ENCODE results near the gene FAM120B. TPM values are rescaled to one million over a fixed set of nuclear protein-coding genes. Genes with fewer than 3 reads are reported as not detected.

The FAM120B gene
- total and polyA plus RNA-seq, 4 donors: 5.5 to 38.5 (median 20.4) TPM

- no peak overlapping the region for H3K4me3 ChIP-seq (ENCODE audit: low read length in 2 of 2)
- WGBS, 2 donors: 1 to 2% methylated on average over 15 of the region's 15 CpGs
- intact Hi-C loops (cut with DNase I): no loop called here
These were observed 131.8 kb downstream of the FAM120B start for GRCh38 chr6:170438402-170438753.

GRCh38 chr6:170438861-170439260 lies 132.3 kb downstream of the FAM120B start:
- H3K4me1 ChIP-seq (ENCODE audit: control insufficient read depth in 1 of 2, insufficient read depth in 2 of 2, low read length in 2 of 2): no peaks in the 10 kb centered on the region
- intact Hi-C loops (cut with DNase I): no loop called here
- no peak for DNase-seq
- peaks cover 3% of the 10 kb centered on the region for H3K9me3 ChIP-seq (ENCODE audit: control insufficient read depth, low read length)
- H3K27ac ChIP-seq (ENCODE audit: low read depth in 1 of 2, low read length in 2 of 2): no peak overlapping the region
- no peak for ATAC-seq (ENCODE audit: low FRiP score)
- H3K4me3 ChIP-seq (ENCODE audit: low read length in 2 of 2): no peak overlapping the region
- H3K27me3 ChIP-seq (ENCODE audit: control insufficient read depth in 1 of 2, insufficient read depth in 2 of 2, low read length in 1 of 2): no peaks in the 10 kb centered on the region
- H3K36me3 ChIP-seq (ENCODE audit: control insufficient read depth in 1 of 2, insufficient read depth in 2 of 2, low read length in 1 of 2): no peaks in the 10 kb centered on the region

More at GRCh38 chr6:170438402-170438753, 131.8 kb downstream of the FAM120B start:
- ATAC-seq (ENCODE audit: low FRiP score): peak; percentile 77
- no peaks in the 10 kb centered on the region for H3K4me1 ChIP-seq (ENCODE audit: control insufficient read depth in 1 of 2, insufficient read depth in 2 of 2, low read length in 2 of 2)
- no peaks in the 10 kb centered on the region for H3K36me3 ChIP-seq (ENCODE audit: control insufficient read depth in 1 of 2, insufficient read depth in 2 of 2, low read length in 1 of 2)
- peak; percentile 87 to 92 for DNase-seq
- H3K9me3 ChIP-seq (ENCODE audit: control insufficient read depth, low read length): peaks cover 3% of the 10 kb centered on the region
- H3K27ac ChIP-seq (ENCODE audit: low read depth in 1 of 2, low read length in 2 of 2): no peak overlapping the region
- no peaks in the 10 kb centered on the region for H3K27me3 ChIP-seq (ENCODE audit: control insufficient read depth in 1 of 2, insufficient read depth in 2 of 2, low read length in 1 of 2)

DNA sequence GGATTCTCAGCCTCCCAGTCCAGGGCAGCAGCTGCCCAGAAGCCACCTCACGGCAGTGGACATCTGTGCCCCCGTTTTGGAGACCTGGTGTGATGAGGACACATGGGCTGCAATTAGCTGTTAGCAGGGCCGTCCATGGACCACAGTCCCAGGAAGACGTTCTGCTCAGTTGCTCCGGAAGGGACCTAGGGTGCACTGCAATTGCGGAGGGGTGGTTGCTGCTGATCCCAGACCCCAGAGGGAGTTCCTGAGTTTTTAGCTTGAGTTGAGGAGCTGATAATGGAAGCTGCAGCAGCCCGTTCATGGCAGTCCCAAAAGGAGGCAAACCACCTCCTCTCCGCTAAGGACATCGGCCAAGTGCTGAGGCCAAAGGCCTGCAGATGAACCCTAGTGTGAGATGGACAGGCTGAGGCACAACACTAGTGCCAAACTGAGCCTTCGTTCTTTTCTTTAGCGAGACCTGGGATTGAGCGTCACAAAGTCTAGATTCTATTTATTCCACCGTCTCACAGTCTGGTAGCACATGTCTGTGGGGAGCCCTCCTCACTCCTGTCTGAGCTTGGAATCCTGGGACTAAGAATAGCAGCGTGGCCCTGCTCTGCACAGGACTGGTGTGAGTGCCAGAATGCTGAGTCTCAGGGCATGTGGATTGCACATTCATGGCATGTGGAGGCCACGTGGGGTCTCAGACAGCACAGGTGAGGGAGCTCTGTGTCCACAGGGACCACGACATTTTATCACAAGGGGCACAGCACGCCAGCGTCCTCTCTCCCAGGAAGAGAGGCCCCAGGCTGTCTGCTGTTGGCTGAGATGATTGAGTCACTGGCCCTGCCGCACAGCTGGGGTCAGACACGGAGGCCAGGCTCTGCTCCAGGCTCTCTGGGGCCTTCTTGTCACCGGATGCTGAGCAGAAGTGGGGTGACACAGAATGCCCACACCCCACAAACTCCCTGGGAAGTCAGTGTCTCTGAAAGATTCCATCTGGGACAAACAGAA lies 133.1 kb downstream of the FAM120B start:
- ATAC-seq (ENCODE audit: low FRiP score): no peak
- H3K4me3 ChIP-seq (ENCODE audit: low read length in 2 of 2): no peak overlapping the region
- H3K9me3 ChIP-seq (ENCODE audit: control insufficient read depth, low read length): peaks cover 3% of the 10 kb centered on the region
- H3K36me3 ChIP-seq (ENCODE audit: control insufficient read depth in 1 of 2, insufficient read depth in 2 of 2, low read length in 1 of 2): no peaks in the 10 kb centered on the region
- intact Hi-C loops (cut with DNase I): no loop called here
- peak in 1 of 2 donors; percentile 29 for DNase-seq
- WGBS, 2 donors: 85 to 91% methylated on average over 21 of the region's 21 CpGs
- no peaks in the 10 kb centered on the region for H3K27me3 ChIP-seq (ENCODE audit: control insufficient read depth in 1 of 2, insufficient read depth in 2 of 2, low read length in 1 of 2)
- no peaks in the 10 kb centered on the region for H3K4me1 ChIP-seq (ENCODE audit: control insufficient read depth in 1 of 2, insufficient read depth in 2 of 2, low read length in 2 of 2)
- no peak overlapping the region for H3K27ac ChIP-seq (ENCODE audit: low read depth in 1 of 2, low read length in 2 of 2)

- Histone ChIP-seq H3K27ac (ENCODE audit: low read depth in 1 of 2, low read length in 2 of 2) (no peak overlapping the region), H3K9me3 (ENCODE audit: control insufficient read depth, low read length) (peaks cover 3% of the 10 kb centered on the region), H3K4me3 (ENCODE audit: low read length in 2 of 2) (no peak overlapping the region), H3K27me3 (ENCODE audit: control insufficient read depth in 1 of 2, insufficient read depth in 2 of 2, low read length in 1 of 2) (no peaks in the 10 kb centered on the region), H3K36me3 (ENCODE audit: control insufficient read depth in 1 of 2, insufficient read depth in 2 of 2, low read length in 1 of 2) (no peaks in the 10 kb centered on the region), H3K4me1 (ENCODE audit: control insufficient read depth in 1 of 2, insufficient read depth in 2 of 2, low read length in 2 of 2) (no peaks in the 10 kb centered on the region)
- ATAC-seq (ENCODE audit: low FRiP score) (no peak), DNase-seq (peak in 1 of 2 donors; percentile 43)
- WGBS, 2 donors: 92% methylated on average over 14 of the region's 14 CpGs
- intact Hi-C loops (cut with DNase I): no loop called here
These were observed 133.9 kb downstream of the FAM120B start for GRCh38 chr6:170440437-170440836.

GRCh38 chr6:170441316-170441715 lies 134.8 kb downstream of the FAM120B start:
- Histone ChIP-seq H3K27ac (ENCODE audit: low read depth in 1 of 2, low read length in 2 of 2) (no peak overlapping the region), H3K4me3 (ENCODE audit: low read length in 2 of 2) (no peak overlapping the region), H3K36me3 (ENCODE audit: control insufficient read depth in 1 of 2, insufficient read depth in 2 of 2, low read length in 1 of 2) (no peaks in the 10 kb centered on the region), H3K27me3 (ENCODE audit: control insufficient read depth in 1 of 2, insufficient read depth in 2 of 2, low read length in 1 of 2) (no peaks in the 10 kb centered on the region), H3K9me3 (ENCODE audit: control insufficient read depth, low read length) (no peaks in the 10 kb centered on the region), H3K4me1 (ENCODE audit: control insufficient read depth in 1 of 2, insufficient read depth in 2 of 2, low read length in 2 of 2) (no peaks in the 10 kb centered on the region)
- DNase-seq: no peak
- WGBS, 2 donors: 83 to 85% methylated on average over 3 of the region's 3 CpGs
- intact Hi-C loops (cut with DNase I): no loop called here
- no peak for ATAC-seq (ENCODE audit: low FRiP score)

GRCh38 chr6:170442596-170442995 lies 136.0 kb downstream of the FAM120B start:
- WGBS, 2 donors: 94 to 95% methylated on average over 8 of the region's 8 CpGs
- Histone ChIP-seq H3K4me3 (ENCODE audit: low read length in 2 of 2) (no peak overlapping the region), H3K9me3 (ENCODE audit: control insufficient read depth, low read length) (no peaks in the 10 kb centered on the region), H3K36me3 (ENCODE audit: control insufficient read depth in 1 of 2, insufficient read depth in 2 of 2, low read length in 1 of 2) (no peaks in the 10 kb centered on the region), H3K27ac (ENCODE audit: low read depth in 1 of 2, low read length in 2 of 2) (no peak overlapping the region), H3K4me1 (ENCODE audit: control insufficient read depth in 1 of 2, insufficient read depth in 2 of 2, low read length in 2 of 2) (no peaks in the 10 kb centered on the region), H3K27me3 (ENCODE audit: control insufficient read depth in 1 of 2, insufficient read depth in 2 of 2, low read length in 1 of 2) (no peaks in the 10 kb centered on the region)
- DNase-seq (no peak), ATAC-seq (ENCODE audit: low FRiP score) (no peak)
- intact Hi-C loops (cut with DNase I): no loop called here

- Histone ChIP-seq H3K27me3 (ENCODE audit: control insufficient read depth in 1 of 2, insufficient read depth in 2 of 2, low read length in 1 of 2) (no peaks in the 10 kb centered on the region), H3K4me1 (ENCODE audit: control insufficient read depth in 1 of 2, insufficient read depth in 2 of 2, low read length in 2 of 2) (no peaks in the 10 kb centered on the region), H3K4me3 (ENCODE audit: low read length in 2 of 2) (no peak overlapping the region), H3K27ac (ENCODE audit: low read depth in 1 of 2, low read length in 2 of 2) (no peak overlapping the region), H3K9me3 (ENCODE audit: control insufficient read depth, low read length) (no peaks in the 10 kb centered on the region), H3K36me3 (ENCODE audit: control insufficient read depth in 1 of 2, insufficient read depth in 2 of 2, low read length in 1 of 2) (no peaks in the 10 kb centered on the region)
- ATAC-seq (ENCODE audit: low FRiP score) (no peak), DNase-seq (peak in 1 of 2 donors; percentile 45)
- intact Hi-C loops (cut with DNase I): no loop called here
- 90 to 91% methylated on average over 8 of the region's 8 CpGs for WGBS, 2 donors
These were observed 136.6 kb downstream of the FAM120B start for GRCh38 chr6:170443151-170443662.

- intact Hi-C loops (cut with DNase I): no loop called here
- H3K4me1 ChIP-seq (ENCODE audit: control insufficient read depth in 1 of 2, insufficient read depth in 2 of 2, low read length in 2 of 2): no peaks in the 10 kb centered on the region
- H3K27me3 ChIP-seq (ENCODE audit: control insufficient read depth in 1 of 2, insufficient read depth in 2 of 2, low read length in 1 of 2): no peaks in the 10 kb centered on the region
- WGBS, 2 donors: 83 to 92% methylated on average over 18 of the region's 18 CpGs
- ATAC-seq (ENCODE audit: low FRiP score): no peak
- DNase-seq: peak in 1 of 2 donors; percentile 57
- no peak overlapping the region for H3K27ac ChIP-seq (ENCODE audit: low read depth in 1 of 2, low read length in 2 of 2)
- H3K36me3 ChIP-seq (ENCODE audit: control insufficient read depth in 1 of 2, insufficient read depth in 2 of 2, low read length in 1 of 2): no peaks in the 10 kb centered on the region
- H3K4me3 ChIP-seq (ENCODE audit: low read length in 2 of 2): no peak overlapping the region
- H3K9me3 ChIP-seq (ENCODE audit: control insufficient read depth, low read length): no peaks in the 10 kb centered on the region
These were observed 137.6 kb downstream of the FAM120B start for GRCh38 chr6:170444056-170444591.

Measured in aorta (tissue), 5 donors.